ENCODE results near the gene USP17L18. TPM values are rescaled to one million over a fixed set of nuclear protein-coding genes. Genes with fewer than 3 reads are reported as not detected.
"Not testable (repeated sequence)": the region's sequence is repeated elsewhere in the genome, so short reads cannot be mapped to it uniquely, and the experiment has no call there.

The USP17L18 gene, protein sequence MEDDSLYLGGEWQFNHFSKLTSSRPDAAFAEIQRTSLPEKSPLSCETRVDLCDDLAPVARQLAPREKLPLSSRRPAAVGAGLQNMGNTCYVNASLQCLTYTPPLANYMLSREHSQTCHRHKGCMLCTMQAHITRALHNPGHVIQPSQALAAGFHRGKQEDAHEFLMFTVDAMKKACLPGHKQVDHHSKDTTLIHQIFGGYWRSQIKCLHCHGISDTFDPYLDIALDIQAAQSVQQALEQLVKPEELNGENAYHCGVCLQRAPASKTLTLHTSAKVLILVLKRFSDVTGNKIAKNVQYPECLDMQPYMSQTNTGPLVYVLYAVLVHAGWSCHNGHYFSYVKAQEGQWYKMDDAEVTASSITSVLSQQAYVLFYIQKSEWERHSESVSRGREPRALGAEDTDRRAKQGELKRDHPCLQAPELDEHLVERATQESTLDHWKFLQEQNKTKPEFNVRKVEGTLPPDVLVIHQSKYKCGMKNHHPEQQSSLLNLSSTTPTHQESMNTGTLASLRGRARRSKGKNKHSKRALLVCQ
- not detected in 2 replicates for total RNA-seq

DNA sequence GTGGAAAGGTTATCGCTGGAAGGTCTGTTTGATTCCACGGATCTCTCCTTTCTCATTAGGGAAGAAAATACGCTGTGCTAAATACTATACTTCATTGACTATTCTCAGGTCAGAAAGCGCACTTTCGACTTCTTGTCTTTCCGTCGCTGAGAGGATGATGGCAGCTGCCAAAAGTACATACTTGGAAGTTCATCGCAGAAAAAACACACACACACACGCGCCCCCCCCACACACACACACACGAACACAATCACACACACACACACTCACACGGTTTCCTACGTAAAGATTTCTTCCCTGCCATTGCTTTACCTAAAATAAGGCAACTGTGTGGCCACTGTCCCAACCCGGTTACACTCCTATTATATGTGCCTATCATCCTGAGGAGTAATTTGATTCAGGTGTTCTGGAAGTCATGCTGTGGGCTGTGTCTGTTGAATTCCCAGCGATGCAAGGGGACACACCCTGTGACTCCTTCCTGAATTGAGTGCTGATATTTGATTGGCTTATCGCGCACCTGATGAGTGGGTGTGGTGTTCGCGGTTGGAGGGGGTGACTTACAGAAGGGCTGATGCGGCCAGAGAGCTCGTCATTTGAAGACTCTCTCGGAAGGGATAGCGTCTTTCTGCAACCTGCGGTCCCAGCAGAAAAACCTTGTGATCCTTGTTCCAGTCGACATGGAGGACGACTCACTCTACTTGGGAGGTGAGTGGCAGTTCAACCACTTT lies at the start of gene USP17L18:
Gene USP17L18, plus strand, starts transcription at position 678 of the 728 bp plus-strand sequence. Its CDS starts 0 bp downstream, at position 678.
- peak; percentile 0 for DNase-seq

DNA sequence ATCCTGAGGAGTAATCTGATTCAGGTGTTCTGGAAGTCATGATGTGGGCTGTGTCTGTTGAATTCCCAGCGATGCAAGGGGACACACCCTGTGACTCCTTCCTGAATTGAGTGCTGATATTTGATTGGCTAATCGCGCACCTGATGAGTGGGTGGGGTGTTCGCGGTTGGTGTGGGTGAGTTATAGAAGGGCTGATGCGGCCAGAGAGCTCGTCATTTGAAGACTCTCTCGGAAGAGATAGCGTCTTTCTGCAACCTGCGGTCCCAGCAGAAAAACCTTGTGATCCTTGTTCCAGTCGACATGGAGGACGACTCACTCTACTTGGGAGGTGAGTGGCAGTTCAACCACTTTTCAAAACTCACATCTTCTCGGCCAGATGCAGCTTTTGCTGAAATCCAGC lies 38.1 kb upstream of the USP17L18 start, which contains the start of gene USP17L10:
Gene USP17L10, plus strand, starts transcription at position 301 of the 400 bp plus-strand sequence. Its CDS starts 0 bp downstream, at position 301.
- DNase-seq, result not testable (repeated sequence)

DNA sequence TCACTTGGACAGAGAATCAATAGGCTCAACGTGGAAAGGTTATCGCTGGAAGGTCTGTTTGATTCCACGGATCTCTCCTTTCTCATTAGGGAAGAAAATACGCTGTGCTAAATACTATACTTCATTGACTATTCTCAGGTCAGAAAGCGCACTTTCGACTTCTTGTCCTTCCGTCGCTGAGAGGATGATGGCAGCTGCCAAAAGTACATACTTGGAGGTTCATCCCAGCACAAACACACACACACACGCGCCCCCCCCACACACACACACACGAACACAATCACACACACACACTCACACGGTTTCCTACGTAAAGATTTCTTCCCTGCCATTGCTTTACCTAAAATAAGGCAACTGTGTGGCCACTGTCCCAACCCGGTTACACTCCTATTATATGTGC lies 33.7 kb upstream of the USP17L18 start:
- DNase-seq, result not testable (repeated sequence)

DNA sequence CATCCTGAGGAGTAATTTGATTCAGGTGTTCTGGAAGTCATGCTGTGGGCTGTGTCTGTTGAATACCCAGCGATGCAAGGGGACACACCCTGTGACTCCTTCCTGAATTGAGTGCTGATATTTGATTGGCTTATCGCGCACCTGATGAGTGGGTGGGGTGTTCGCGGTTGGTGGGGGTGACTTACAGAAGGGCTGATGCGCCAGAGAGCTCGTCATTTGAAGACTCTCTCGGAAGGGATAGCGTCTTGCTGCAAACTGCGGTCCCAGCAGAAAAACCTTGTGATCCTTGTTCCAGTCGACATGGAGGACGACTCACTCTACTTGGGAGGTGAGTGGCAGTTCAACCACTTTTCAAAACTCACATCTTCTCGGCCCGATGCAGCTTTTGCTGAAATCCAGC lies 33.3 kb upstream of the USP17L18 start, which contains the start of gene USP17L11:
Gene USP17L11, plus strand, starts transcription at position 301 of the 400 bp plus-strand sequence. Its CDS starts 0 bp downstream, at position 301.
- not testable (repeated sequence) for DNase-seq

DNA sequence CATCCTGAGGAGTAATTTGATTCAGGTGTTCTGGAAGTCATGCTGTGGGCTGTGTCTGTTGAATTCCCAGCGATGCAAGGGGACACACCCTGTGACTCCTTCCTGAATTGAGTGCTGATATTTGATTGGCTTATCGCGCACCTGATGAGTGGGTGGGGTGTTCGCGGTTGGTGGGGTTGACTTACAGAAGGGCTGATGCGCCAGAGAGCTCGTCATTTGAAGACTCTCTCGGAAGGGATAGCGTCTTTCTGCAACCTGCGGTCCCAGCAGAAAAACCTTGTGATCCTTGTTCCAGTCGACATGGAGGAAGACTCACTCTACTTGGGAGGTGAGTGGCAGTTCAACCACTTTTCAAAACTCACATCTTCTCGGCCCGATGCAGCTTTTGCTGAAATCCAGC lies 28.6 kb upstream of the USP17L18 start, which contains the start of gene USP17L12:
Gene USP17L12, plus strand, starts transcription at position 301 of the 400 bp plus-strand sequence. Its CDS starts 0 bp downstream, at position 301.
- not testable (repeated sequence) for DNase-seq

DNA sequence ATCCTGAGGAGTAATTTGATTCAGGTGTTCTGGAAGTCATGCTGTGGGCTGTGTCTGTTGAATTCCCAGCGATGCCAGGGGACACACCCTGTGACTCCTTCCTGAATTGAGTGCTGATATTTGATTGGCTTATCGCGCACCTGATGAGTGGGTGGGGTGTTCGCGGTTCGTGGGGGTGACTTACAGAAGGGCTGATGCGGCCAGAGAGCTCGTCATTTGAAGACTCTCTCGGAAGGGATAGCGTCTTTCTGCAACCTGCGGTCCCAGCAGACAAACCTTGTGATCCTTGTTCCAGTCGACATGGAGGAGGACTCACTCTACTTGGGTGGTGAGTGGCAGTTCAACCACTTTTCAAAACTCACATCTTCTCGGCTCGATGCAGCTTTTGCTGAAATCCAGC lies 23.8 kb upstream of the USP17L18 start, which contains the start of gene USP17L13:
Gene USP17L13, plus strand, starts transcription at position 301 of the 400 bp plus-strand sequence. Its CDS starts 0 bp downstream, at position 301.
- DNase-seq, result not testable (repeated sequence)

DNA sequence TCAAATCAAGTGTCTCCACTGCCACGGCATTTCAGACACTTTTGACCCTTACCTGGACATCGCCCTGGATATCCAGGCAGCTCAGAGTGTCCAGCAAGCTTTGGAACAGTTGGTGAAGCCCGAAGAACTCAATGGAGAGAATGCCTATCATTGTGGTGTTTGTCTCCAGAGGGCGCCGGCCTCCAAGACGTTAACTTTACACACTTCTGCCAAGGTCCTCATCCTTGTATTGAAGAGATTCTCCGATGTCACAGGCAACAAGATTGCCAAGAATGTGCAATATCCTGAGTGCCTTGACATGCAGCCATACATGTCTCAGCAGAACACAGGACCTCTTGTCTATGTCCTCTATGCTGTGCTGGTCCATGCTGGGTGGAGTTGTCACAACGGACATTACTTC lies 18.2 kb upstream of the USP17L18 start:
- DNase-seq, result not testable (repeated sequence)

DNA sequence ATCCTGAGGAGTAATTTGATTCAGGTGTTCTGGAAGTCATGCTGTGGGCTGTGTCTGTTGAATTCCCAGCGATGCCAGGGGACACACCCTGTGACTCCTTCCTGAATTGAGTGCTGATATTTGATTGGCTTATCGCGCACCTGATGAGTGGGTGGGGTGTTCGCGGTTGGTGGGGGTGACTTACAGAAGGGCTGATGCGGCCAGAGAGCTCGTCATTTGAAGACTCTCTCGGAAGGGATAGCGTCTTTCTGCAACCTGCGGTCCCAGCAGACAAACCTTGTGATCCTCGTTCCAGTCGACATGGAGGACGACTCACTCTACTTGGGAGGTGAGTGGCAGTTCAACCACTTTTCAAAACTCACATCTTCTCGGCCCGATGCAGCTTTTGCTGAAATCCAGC lies 14.3 kb upstream of the USP17L18 start, which contains the start of gene USP17L15:
Gene USP17L15, plus strand, starts transcription at position 301 of the 400 bp plus-strand sequence. Its CDS starts 0 bp downstream, at position 301.
- DNase-seq, result not testable (repeated sequence)

DNA sequence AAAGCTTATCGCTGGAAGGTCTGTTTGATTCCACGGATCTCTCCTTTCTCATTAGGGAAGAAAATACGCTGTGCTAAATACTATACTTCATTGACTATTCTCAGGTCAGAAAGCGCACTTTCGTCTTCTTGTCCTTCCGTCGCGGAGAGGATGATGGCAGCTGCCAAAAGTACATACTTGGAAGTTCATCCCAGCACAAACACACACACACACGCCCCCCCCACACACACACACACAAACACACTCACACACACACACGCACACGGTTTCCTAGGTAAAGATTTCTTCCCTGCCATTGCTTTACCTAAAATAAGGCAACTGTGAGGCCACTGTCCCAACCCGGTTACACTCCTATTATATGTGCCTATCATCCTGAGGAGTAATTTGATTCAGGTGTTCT lies 10.0 kb upstream of the USP17L18 start:
- peak; percentile 0 for DNase-seq

DNA sequence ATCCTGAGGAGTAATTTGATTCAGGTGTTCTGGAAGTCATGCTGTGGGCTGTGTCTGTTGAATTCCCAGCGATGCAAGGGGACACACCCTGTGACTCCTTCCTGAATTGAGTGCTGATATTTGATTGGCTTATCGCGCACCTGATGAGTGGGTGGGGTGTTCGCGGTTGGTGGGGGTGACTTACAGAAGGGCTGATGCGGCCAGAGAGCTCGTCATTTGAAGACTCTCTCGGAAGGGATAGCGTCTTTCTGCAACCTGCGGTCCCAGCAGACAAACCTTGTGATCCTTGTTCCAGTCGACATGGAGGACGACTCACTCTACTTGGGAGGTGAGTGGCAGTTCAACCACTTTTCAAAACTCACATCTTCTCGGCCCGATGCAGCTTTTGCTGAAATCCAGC lies 4.9 kb upstream of the USP17L18 start, which contains the start of gene USP17L17:
Gene USP17L17, plus strand, starts transcription at position 301 of the 400 bp plus-strand sequence. Its CDS starts 0 bp downstream, at position 301.
- not testable (repeated sequence) for DNase-seq

DNA sequence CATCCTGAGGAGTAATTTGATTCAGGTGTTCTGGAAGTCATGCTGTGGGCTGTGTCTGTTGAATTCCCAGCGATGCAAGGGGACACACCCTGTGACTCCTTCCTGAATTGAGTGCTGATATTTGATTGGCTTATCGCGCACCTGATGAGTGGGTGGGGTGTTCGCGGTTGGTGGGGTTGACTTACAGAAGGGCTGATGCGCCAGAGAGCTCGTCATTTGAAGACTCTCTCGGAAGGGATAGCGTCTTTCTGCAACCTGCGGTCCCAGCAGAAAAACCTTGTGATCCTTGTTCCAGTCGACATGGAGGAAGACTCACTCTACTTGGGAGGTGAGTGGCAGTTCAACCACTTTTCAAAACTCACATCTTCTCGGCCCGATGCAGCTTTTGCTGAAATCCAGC lies 4.6 kb downstream of the USP17L18 start, which contains the start of gene USP17L19:
Gene USP17L19, plus strand, starts transcription at position 301 of the 400 bp plus-strand sequence. Its CDS starts 0 bp downstream, at position 301.
- DNase-seq, result not testable (repeated sequence)

DNA sequence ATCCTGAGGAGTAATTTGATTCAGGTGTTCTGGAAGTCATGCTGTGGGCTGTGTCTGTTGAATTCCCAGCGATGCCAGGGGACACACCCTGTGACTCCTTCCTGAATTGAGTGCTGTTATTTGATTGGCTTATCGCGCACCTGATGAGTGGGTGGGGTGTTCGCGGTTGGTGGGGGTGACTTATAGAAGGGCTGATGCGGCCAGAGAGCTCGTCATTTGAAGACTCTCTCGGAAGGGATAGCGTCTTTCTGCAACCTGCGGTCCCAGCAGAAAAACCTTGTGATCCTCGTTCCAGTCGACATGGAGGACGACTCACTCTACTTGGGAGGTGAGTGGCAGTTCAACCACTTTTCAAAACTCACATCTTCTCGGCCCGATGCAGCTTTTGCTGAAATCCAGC lies 9.4 kb downstream of the USP17L18 start, which contains the start of gene USP17L20:
Gene USP17L20, plus strand, starts transcription at position 301 of the 400 bp plus-strand sequence. Its CDS starts 0 bp downstream, at position 301.
- not testable (repeated sequence) for DNase-seq

DNA sequence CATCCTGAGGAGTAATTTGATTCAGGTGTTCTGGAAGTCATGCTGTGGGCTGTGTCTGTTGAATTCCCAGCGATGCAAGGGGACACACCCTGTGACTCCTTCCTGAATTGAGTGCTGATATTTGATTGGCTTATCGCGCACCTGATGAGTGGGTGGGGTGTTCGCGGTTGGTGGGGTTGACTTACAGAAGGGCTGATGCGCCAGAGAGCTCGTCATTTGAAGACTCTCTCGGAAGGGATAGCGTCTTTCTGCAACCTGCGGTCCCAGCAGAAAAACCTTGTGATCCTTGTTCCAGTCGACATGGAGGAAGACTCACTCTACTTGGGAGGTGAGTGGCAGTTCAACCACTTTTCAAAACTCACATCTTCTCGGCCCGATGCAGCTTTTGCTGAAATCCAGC lies 14.1 kb downstream of the USP17L18 start, which contains the start of gene USP17L21:
Gene USP17L21, plus strand, starts transcription at position 301 of the 400 bp plus-strand sequence. Its CDS starts 0 bp downstream, at position 301.
- not testable (repeated sequence) for DNase-seq

DNA sequence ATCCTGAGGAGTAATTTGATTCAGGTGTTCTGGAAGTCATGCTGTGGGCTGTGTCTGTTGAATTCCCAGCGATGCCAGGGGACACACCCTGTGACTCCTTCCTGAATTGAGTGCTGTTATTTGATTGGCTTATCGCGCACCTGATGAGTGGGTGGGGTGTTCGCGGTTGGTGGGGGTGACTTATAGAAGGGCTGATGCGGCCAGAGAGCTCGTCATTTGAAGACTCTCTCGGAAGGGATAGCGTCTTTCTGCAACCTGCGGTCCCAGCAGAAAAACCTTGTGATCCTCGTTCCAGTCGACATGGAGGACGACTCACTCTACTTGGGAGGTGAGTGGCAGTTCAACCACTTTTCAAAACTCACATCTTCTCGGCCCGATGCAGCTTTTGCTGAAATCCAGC lies 18.9 kb downstream of the USP17L18 start, which contains the start of gene USP17L22:
Gene USP17L22, plus strand, starts transcription at position 301 of the 400 bp plus-strand sequence. Its CDS starts 0 bp downstream, at position 301.
- DNase-seq, result not testable (repeated sequence)

DNA sequence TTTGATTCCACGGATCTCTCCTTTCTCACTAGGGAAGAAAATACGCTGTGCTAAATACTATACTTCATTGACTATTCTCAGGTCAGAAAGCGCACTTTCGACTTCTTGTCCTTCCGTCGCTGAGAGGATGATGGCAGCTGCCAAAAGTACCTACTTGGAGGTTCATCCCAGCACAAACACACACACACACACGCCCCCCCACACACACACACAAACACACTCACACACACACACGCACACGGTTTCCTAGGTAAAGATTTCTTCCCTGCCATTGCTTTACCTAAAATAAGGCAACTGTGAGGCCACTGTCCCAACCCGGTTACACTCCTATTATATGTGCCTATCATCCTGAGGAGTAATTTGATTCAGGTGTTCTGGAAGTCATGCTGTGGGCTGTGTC lies 23.3 kb downstream of the USP17L18 start:
- DNase-seq, result not testable (repeated sequence)

Other genes with a start within 250 kb of the USP17L18 start
- gene FAM90A26, start 78.2 kb upstream of the USP17L18 start, total RNA-seq, result not detected in 2 replicates
- gene USP17L10, start 38.0 kb upstream of the USP17L18 start, total RNA-seq, result not detected in 2 replicates
- gene USP17L11, start 33.2 kb upstream of the USP17L18 start, total RNA-seq, result not detected in 2 replicates
- gene USP17L12, start 28.5 kb upstream of the USP17L18 start, total RNA-seq, result not detected in 2 replicates
- gene USP17L13, start 23.7 kb upstream of the USP17L18 start, total RNA-seq, result not detected in 2 replicates
- gene USP17L15, start 14.2 kb upstream of the USP17L18 start, total RNA-seq, result not detected in 2 replicates
- not detected in 2 replicates for gene USP17L17, start 4.8 kb upstream of the USP17L18 start, total RNA-seq
- not detected in 2 replicates for gene USP17L19, start 4.7 kb downstream of the USP17L18 start, total RNA-seq
- gene USP17L20, start 9.5 kb downstream of the USP17L18 start, total RNA-seq, result not detected in 2 replicates
- not detected in 2 replicates for gene USP17L21, start 14.2 kb downstream of the USP17L18 start, total RNA-seq
- not detected in 2 replicates for gene USP17L22, start 19.0 kb downstream of the USP17L18 start, total RNA-seq
- not detected in 2 replicates for gene USP17L24, start 76.5 kb downstream of the USP17L18 start, total RNA-seq
- not detected in 2 replicates for gene USP17L25, start 81.3 kb downstream of the USP17L18 start, total RNA-seq
- gene USP17L26, start 86.0 kb downstream of the USP17L18 start, total RNA-seq, result not detected in 2 replicates
- not detected in 2 replicates for gene USP17L5, start 90.8 kb downstream of the USP17L18 start, total RNA-seq
- gene USP17L27, start 95.5 kb downstream of the USP17L18 start, total RNA-seq, result not detected in 2 replicates
- not detected in 2 replicates for gene USP17L28, start 100.3 kb downstream of the USP17L18 start, total RNA-seq
- gene USP17L29, start 105.0 kb downstream of the USP17L18 start, total RNA-seq, result not detected in 2 replicates
- not detected in 2 replicates for gene USP17L30, start 114.5 kb downstream of the USP17L18 start, total RNA-seq
- gene DEFB131A, start 195.8 kb downstream of the USP17L18 start, total RNA-seq, result not detected in 2 replicates